Tibial nerve (tissue), 4 donors: ENCODE data around the gene ZBTB7C. TPM values are rescaled to one million over a fixed set of nuclear protein-coding genes. Genes with fewer than 3 reads are reported as not detected.

ENCODE experiments used
- DNase-seq, 2 donors: peaks; one replicate each; pipeline ENCODE4 v3.0.0-alpha.2; 2019; ENCODE audit warnings: low spot score in 2 of 2
- H3K27ac ChIP-seq, 4 donors: fragments of 200-600 bp; sonication (generic) in 3 of 4; one replicate each; pipeline ENCODE4 v1.5.1; 2017 to 2019; ENCODE audit warnings: mild to moderate bottlenecking in 1 of 4
- H3K27me3 ChIP-seq, 2 donors: fragments of 200-600 bp; sonication (generic) in 1 of 2; one replicate each; pipeline versions ENCODE4 v1.5.1 to v1.6.0; 2017 to 2019
- H3K36me3 ChIP-seq, 3 donors: fragments of 200-600 bp; sonication (generic); one replicate each; pipeline ENCODE4 v1.5.1; 2018 to 2019
- H3K4me1 ChIP-seq, 4 donors: fragments of 200-600 bp; sonication (generic) in 3 of 4; one replicate each; pipeline ENCODE4 v1.5.1; 2017 to 2019
- H3K4me3 ChIP-seq, 4 donors: fragments of 200-600 bp; sonication (generic) in 3 of 4; one replicate each; pipeline ENCODE4 v1.5.1; 2017 to 2019; ENCODE audit warnings: mild to moderate bottlenecking in 1 of 4, moderate library complexity in 1 of 4
- H3K9me3 ChIP-seq, 4 donors: fragments of 200-600 bp; sonication (generic) in 3 of 4; one replicate each; pipeline ENCODE4 v1.5.1; 2017 to 2019
- EP300 ChIP-seq, 2 donors: sonication (generic); formaldehyde crosslinking; IDR thresholded peaks; one replicate each; pipeline ENCODE4 v1.6.1; 2017; ENCODE audit warnings: antibody characterized with exemption in 2 of 2, mild to moderate bottlenecking in 1 of 2
- POLR2A ChIP-seq, 2 donors: fragments of 450-650 bp; IDR thresholded peaks; one replicate each; pipeline ENCODE4 v1.6.1; 2017; ENCODE audit warnings: antibody characterized with exemption in 2 of 2, mild to moderate bottlenecking in 2 of 2, moderate library complexity in 2 of 2
- WGBS, 2 donors: methylation state at CpG; one replicate each; pipeline ENCODE4 v1.1.5; 2018; 5-methylcytosine and 5-hydroxymethylcytosine counted together
- total RNA-seq, 4 donors: library from RNA; depleted of rRNA; stranded (reverse); fragments of >200 nt; gene quantifications; one replicate each; pipeline ENCODE4 v1.1.0, GENCODE V29; 2016
- TF ChIP-seq, protein P1 (sequence below), 5 experiments: fragments of 200-600 bp in 3 of 5; fragments of 450-650 bp in 2 of 5; sonication (generic) in 3 of 5; IDR thresholded peaks; one replicate each; pipeline ENCODE4 v1.5.1; 2016 to 2019; ENCODE audit warnings: antibody characterized with exemption in 5 of 5, mild to moderate bottlenecking in 3 of 5, moderate library complexity in 2 of 5

Gene ZBTB7C
- total RNA-seq, 4 donors from 2014 or later = 24.6 to 95.0 (median 75.3) TPM

DNA sequence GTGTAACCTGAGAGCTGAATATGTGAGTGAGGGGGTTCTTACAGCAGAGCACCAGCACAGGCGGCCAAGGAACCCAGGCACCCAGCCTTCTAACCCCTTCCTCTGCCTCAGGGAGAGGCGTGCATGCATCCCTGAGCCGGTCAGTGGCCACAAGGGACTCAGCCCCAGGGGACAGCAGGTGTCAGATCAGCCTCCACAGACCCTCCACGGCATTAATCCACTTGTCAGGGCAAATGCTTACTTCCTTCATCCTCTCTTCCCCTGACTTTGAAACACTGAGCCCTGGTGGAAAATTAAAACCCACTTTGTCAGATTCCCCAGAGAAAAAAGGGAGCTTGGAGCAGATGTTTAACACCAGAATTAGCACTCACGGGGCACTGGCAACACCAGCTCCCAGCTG lies 418.2 kb downstream of the ZBTB7C start:
- DNase-seq = no peak
- Histone ChIP-seq H3K4me3 (no peak overlapping the region), H3K27ac (no peak overlapping the region), H3K4me1 (no peaks in the 10 kb centered on the region), H3K9me3 (no peaks in the 10 kb centered on the region), H3K27me3 (no peaks in the 10 kb centered on the region), H3K36me3 (no peaks in the 10 kb centered on the region)
- WGBS, 2 donors = 63 to 83% methylated on average over 2 to 5 of the region's 5 CpGs
- no peak for TF ChIP-seq POLR2A (IDR thresholded peaks at IDR 0.05)
- no peak for TF ChIP-seq EP300 (IDR thresholded peaks at IDR 0.05)
- TF ChIP-seq, protein P1, sequence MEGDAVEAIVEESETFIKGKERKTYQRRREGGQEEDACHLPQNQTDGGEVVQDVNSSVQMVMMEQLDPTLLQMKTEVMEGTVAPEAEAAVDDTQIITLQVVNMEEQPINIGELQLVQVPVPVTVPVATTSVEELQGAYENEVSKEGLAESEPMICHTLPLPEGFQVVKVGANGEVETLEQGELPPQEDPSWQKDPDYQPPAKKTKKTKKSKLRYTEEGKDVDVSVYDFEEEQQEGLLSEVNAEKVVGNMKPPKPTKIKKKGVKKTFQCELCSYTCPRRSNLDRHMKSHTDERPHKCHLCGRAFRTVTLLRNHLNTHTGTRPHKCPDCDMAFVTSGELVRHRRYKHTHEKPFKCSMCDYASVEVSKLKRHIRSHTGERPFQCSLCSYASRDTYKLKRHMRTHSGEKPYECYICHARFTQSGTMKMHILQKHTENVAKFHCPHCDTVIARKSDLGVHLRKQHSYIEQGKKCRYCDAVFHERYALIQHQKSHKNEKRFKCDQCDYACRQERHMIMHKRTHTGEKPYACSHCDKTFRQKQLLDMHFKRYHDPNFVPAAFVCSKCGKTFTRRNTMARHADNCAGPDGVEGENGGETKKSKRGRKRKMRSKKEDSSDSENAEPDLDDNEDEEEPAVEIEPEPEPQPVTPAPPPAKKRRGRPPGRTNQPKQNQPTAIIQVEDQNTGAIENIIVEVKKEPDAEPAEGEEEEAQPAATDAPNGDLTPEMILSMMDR (IDR thresholded peaks at IDR 0.05) = no peak

DNA sequence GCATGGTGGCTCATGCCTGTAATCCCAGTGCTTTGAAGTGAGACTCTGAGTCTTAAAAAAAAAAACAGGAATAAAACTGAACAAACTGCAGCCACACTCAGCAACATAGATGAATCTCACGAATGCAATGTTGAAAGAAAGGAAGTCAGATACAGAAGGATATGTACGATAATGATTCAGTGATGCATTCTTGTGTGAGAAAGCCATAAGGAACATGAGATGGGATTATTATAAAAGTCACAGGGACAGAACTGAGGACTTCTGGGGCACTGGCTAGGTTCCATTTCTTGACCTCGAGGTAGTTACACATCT lies 421.8 kb downstream of the ZBTB7C start:
- TF ChIP-seq, protein P1 (IDR thresholded peaks at IDR 0.05) = no peak
- TF ChIP-seq POLR2A (IDR thresholded peaks at IDR 0.05) = no peak
- TF ChIP-seq EP300 (IDR thresholded peaks at IDR 0.05) = no peak
- DNase-seq = no peak
- Histone ChIP-seq H3K36me3 (no peaks in the 10 kb centered on the region), H3K27me3 (no peaks in the 10 kb centered on the region), H3K4me3 (no peak overlapping the region), H3K4me1 (no peaks in the 10 kb centered on the region), H3K27ac (no peak overlapping the region), H3K9me3 (no peaks in the 10 kb centered on the region)
- WGBS, 2 donors = 63% methylated on average over 3 of the region's 3 CpGs

DNA sequence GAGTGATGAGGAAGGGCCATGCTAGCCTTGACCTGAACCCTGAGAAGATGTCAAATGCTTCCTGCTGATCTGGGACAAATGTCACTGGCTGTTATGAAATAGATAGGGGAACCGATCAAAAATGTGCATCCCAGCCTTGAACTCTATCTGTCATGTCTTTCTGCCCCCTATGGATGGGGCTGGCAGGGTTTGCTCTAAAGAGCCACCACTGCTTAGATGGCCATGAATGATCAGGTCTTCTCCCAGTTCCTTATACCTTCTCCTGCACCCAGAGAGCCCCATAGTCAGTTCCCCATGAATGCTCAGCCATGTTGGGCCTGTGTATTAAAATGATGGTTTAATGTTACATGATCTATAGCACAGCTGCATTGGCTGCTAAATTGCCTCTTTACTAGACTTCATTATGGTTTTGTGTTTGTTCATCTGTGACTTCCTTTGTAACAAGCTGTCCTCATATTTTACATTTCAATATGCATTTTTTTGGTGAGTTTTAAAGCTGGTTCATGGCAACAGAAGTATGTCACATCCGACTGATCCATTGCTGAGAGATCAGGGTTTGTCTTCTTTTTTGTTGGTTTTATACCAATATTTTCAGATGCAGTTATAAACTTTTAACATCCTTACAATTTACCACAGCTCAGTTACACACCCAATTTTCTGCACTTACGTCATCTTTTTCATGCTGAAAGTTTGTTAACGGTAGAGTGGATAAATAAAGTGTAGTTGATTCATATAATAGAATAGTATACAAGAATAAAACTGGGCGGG lies 422.4 kb downstream of the ZBTB7C start:
- H3K27ac ChIP-seq = no peak overlapping the region
- 67 to 71% methylated on average over 5 of the region's 5 CpGs for WGBS, 2 donors
- TF ChIP-seq POLR2A (IDR thresholded peaks at IDR 0.05) (no peak), EP300 (IDR thresholded peaks at IDR 0.05) (no peak)
- TF ChIP-seq, protein P1 (IDR thresholded peaks at IDR 0.05) = no peak

DNA sequence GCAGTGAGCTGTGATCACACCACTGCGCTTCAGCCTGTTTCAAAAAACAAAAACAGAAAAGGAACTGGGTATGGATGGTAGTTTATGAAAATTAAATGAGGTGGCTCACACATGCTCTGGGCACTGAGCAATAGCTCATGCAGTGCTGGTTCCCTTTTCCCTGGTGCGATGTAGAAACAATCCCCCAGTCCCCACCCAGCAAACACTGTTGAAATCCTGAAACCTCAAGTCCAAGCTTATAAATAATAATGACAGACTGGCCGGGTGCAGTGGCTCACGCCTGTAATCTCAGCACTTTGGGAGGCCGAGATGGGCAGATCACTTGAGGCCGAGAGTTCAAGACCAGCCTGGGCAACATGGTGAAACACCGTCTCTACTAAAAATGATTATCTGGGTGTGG lies 423.3 kb downstream of the ZBTB7C start:
- Histone ChIP-seq H3K36me3 (no peaks in the 10 kb centered on the region), H3K9me3 (no peaks in the 10 kb centered on the region), H3K27ac (no peak overlapping the region), H3K27me3 (no peaks in the 10 kb centered on the region), H3K4me1 (no peaks in the 10 kb centered on the region), H3K4me3 (no peak overlapping the region)
- WGBS, 2 donors = 74 to 78% methylated on average over 7 of the region's 7 CpGs
- DNase-seq = no peak
- TF ChIP-seq, protein P1 (IDR thresholded peaks at IDR 0.05) = no peak
- no peak for TF ChIP-seq EP300 (IDR thresholded peaks at IDR 0.05)
- no peak for TF ChIP-seq POLR2A (IDR thresholded peaks at IDR 0.05)

More for the DNA sequence above, 422.4 kb downstream of the ZBTB7C start:
- no peak for DNase-seq
- no peaks in the 10 kb centered on the region for H3K36me3 ChIP-seq
- H3K9me3 ChIP-seq = no peaks in the 10 kb centered on the region
- no peak overlapping the region for H3K4me3 ChIP-seq
- H3K4me1 ChIP-seq = no peaks in the 10 kb centered on the region
- no peaks in the 10 kb centered on the region for H3K27me3 ChIP-seq

DNA sequence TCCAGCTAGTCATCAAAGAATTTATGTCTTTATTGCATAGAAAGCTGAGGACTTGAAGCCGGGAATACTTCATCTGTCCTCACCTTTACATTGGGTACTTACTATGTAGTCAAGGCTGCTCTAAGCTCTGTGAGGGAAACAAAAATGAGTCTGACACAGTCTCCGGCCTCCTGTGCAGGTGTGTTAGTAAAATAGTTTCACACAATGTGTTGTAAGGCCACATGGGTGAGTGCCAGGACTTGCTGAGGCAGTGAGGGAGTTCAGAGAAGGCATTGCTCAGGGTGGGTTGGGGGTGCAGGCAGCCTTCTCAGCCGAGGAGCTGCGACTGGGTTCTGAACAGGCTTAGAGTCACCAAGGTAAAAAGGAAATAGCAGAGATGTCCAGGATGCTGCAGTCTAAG lies 424.2 kb downstream of the ZBTB7C start:
- TF ChIP-seq EP300 (IDR thresholded peaks at IDR 0.05) = no peak
- TF ChIP-seq, protein P1 (IDR thresholded peaks at IDR 0.05) = no peak
- TF ChIP-seq POLR2A (IDR thresholded peaks at IDR 0.05) = no peak
- DNase-seq = no peak
- no peaks in the 10 kb centered on the region for H3K36me3 ChIP-seq
- H3K27ac ChIP-seq = no peak overlapping the region
- no peaks in the 10 kb centered on the region for H3K27me3 ChIP-seq
- no peak overlapping the region for H3K4me3 ChIP-seq
- H3K9me3 ChIP-seq = no peaks in the 10 kb centered on the region
- 85 to 86% methylated on average over 4 of the region's 4 CpGs for WGBS, 2 donors
- no peaks in the 10 kb centered on the region for H3K4me1 ChIP-seq
